ENCODE results near the gene MS4A4A. TPM values are rescaled to one million over a fixed set of nuclear protein-coding genes. Genes with fewer than 3 reads are reported as not detected.

MS4A4A gene
- total and polyA plus RNA-seq, 2 donors (not counting 1 experiment from before 2014, with no cell fraction given), result 0.72 to 0.99 TPM

- Histone ChIP-seq H3K36me3 (replicated peaks in 1 of 2; ENCODE audit: control extremely low read depth in 1 of 2, control insufficient read depth in 1 of 2, extremely low read depth in 1 of 2, insufficient read depth in 2 of 2, low read length in 1 of 2) (no peaks in the 10 kb centered on the region), H3K27ac (ENCODE audit: low read length in 2 of 2) (no peak overlapping the region), H3K27me3 (replicated peaks in 1 of 4; ENCODE audit: control extremely low read depth in 1 of 4, control insufficient read depth in 3 of 4, insufficient read depth in 4 of 4, low read length in 3 of 4) (peaks cover 0 to 4% (median 1%) of the 10 kb centered on the region in 4 experiments), H4K20me1 (ENCODE audit: control insufficient read depth, insufficient read depth, low read length, poor library complexity, severe bottlenecking) (no peaks in the 10 kb centered on the region), H3K4me1 (ENCODE audit: control insufficient read depth in 2 of 2, insufficient read depth in 2 of 2, low read length in 2 of 2) (peaks cover 0 to 6% of the 10 kb centered on the region in 2 donors), H2AFZ (ENCODE audit: insufficient read depth, low read depth, low read length, poor library complexity, severe bottlenecking) (no peak overlapping the region), H3K9ac (ENCODE audit: low read length) (no peak overlapping the region), H3K4me2 (replicated peaks; ENCODE audit: low read depth, low read length, poor library complexity, severe bottlenecking) (no peak overlapping the region), H3K79me2 (ENCODE audit: control insufficient read depth, insufficient read depth, low read length) (no peaks in the 10 kb centered on the region), H3K9me3 (ENCODE audit: control extremely low read depth in 1 of 3, control insufficient read depth in 2 of 3, insufficient read depth in 1 of 3, low read length in 2 of 3) (peaks cover 2 to 20% (median 18%) of the 10 kb centered on the region in 3 donors), H3K4me3 (ENCODE audit: control extremely low read depth in 1 of 5, extremely low read depth in 1 of 5, insufficient read depth in 1 of 5, low read depth in 2 of 5, low read length in 4 of 5) (no peak overlapping the region)
- intact Hi-C loops (cut with micrococcal nuclease), result no loop called here
- ATAC-seq (ENCODE audit: low read depth) (peak; percentile 21), DNase-seq (no peak)
- Mint-ChIP-seq H3K9me3 (ENCODE audit: insufficient read depth) (no peaks in the 10 kb centered on the region), H3K27ac (no peak overlapping the region), H3K27me3 (peaks cover 4% of the 10 kb centered on the region), H3K4me1 (peaks cover 2% of the 10 kb centered on the region), H3K4me3 (no peak overlapping the region)
- ChIA-PET POLR2A (no interaction called here), CTCF (interaction anchor here (0.6 to 2.0 kb wide), 4 partner anchors 14 to 257 kb away, joined by 3 to 8 read pairs (median 4); no protein-coding TSS in a partner anchor)
- WGBS (ENCODE audit: insufficient coverage), result 100% methylated on average over 1 of the region's 6 CpGs
- no peak for TF ChIP-seq EZH2 (IDR thresholded peaks at IDR 0.05; ENCODE audit: borderline replicate concordance, insufficient read depth, low read depth, low read length, poor library complexity, severe bottlenecking)
- peak; percentile 19 for TF ChIP-seq CTCF (IDR thresholded peaks at IDR 0.05)
Observed at GRCh38 chr11:60251485-60252212, 28.8 kb upstream of the MS4A4A start.
